Smooth muscle cell (in vitro differentiated cells): Measurements from ENCODE around the gene RAPGEF1. TPM values are rescaled to one million over a fixed set of nuclear protein-coding genes. Genes with fewer than 3 reads are reported as not detected.

Source experiments
- DNase-seq: peaks from one replicate; lab custom pipeline; 2025; ENCODE audit not compliant: unreplicated experiment; lab: John Stamatoyannopoulos, UW
- H2AFZ ChIP-seq: fragments of 200-600 bp; sonication (generic); 2 replicates; pipeline ENCODE4 v1.6.0; 2016; ENCODE audit warnings: antibody characterized with exemption, low read depth, mild to moderate bottlenecking
- H3F3A ChIP-seq: fragments of 200-600 bp; sonication (generic); 2 replicates; pipeline ENCODE4 v1.6.0; 2017; ENCODE audit warnings: antibody characterized with exemption, low read depth
- H3K27ac ChIP-seq: fragments of 200-600 bp; sonication (generic); 2 replicates; pipeline ENCODE4 v1.5.1; 2016; ENCODE audit warnings: low read depth, mild to moderate bottlenecking
- H3K27me3 ChIP-seq: fragments of 200-600 bp; sonication (generic); 2 replicates; pipeline ENCODE4 v1.6.1; 2016; ENCODE audit warnings: low read depth, mild to moderate bottlenecking
- H3K36me3 ChIP-seq: fragments of 200-600 bp; sonication (generic); 2 replicates; pipeline ENCODE4 v1.5.1; 2016; ENCODE audit warnings: low read depth
- H3K4me1 ChIP-seq: fragments of 200-600 bp; sonication (generic); 2 replicates; pipeline ENCODE4 v1.5.1; 2016; ENCODE audit warnings: low read depth
- H3K4me2 ChIP-seq: fragments of 200-600 bp; sonication (generic); 2 replicates; pipeline ENCODE4 v1.6.0; 2016; ENCODE audit warnings: mild to moderate bottlenecking
- H3K4me3 ChIP-seq: fragments of 200-600 bp; sonication (generic); 2 replicates; pipeline ENCODE4 v1.5.1; 2016; ENCODE audit warnings: mild to moderate bottlenecking
- H3K79me2 ChIP-seq: fragments of 200-600 bp; sonication (generic); 2 replicates; pipeline ENCODE4 v1.6.0; 2016; ENCODE audit warnings: low read depth, mild to moderate bottlenecking
- H3K9ac ChIP-seq: fragments of 200-600 bp; sonication (generic); 2 replicates; pipeline ENCODE4 v1.6.0; 2016; ENCODE audit warnings: low read depth
- H3K9me3 ChIP-seq: fragments of 200-600 bp; sonication (generic); replicated peaks from 2 replicates; pipeline ENCODE4 v1.5.1; 2016; ENCODE audit warnings: low read depth
- H4K20me1 ChIP-seq: fragments of 200-600 bp; sonication (generic); 2 replicates; pipeline ENCODE4 v1.6.0; 2016; ENCODE audit warnings: low read depth
- WGBS: methylation state at CpG from one replicate; pipeline ENCODE4 v1.1.7; 2016; ENCODE audit warnings: low lambda C conversion rate; 5-methylcytosine and 5-hydroxymethylcytosine counted together
- polyA plus RNA-seq: library from polyadenylated mRNA; unstranded; fragments of >200 nt; fragmentation: Nextera tagmentation; extraction: Ambion mirVana; gene quantifications from 2 replicates; pipeline ENCODE4 v1.2.1, GENCODE V29; 2016
- total RNA-seq: library from RNA; depleted of rRNA; stranded (reverse); fragments of >200 nt; gene quantifications from 2 replicates; pipeline ENCODE4 v1.2.3, GENCODE V29; 2014
- TF ChIP-seq, protein P1 (sequence below): fragments of 200-600 bp; sonication (generic); IDR thresholded peaks from 2 replicates; pipeline ENCODE4 v1.5.1; 2017; ENCODE audit warnings: borderline replicate concordance, mild to moderate bottlenecking, antibody characterized with exemption; ENCODE audit not compliant: insufficient read depth, poor library complexity, severe bottlenecking

Gene RAPGEF1
- total and polyA plus RNA-seq, 2 experiments from 2014 or later: 16.4 to 17.8 TPM

DNA sequence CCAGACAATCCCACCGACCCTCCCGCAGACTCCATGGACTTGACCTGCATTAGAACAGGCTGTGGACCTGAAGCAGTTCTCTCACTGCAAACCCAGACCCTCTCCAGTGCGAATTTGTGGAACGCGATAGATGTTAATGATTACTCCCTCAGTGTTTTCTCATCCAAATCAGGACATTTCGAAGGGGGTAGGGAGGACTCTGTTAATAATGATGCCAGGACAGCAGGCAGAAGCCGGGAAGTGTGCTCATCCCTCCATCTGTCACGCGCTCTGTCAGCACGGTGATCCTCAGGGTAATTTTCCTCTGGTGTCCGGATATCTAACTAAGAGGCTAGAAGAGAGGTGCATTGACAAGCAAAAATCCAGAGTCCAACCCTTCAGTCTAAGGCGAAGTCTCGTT, 18.8 kb downstream of the RAPGEF1 start:
- no peak overlapping the region for H3K27ac ChIP-seq
- no peaks in the 10 kb centered on the region for H3K9me3 ChIP-seq
- no peak overlapping the region for H2AFZ ChIP-seq
- H3K9ac ChIP-seq: no peak overlapping the region
- no peak for DNase-seq
- H4K20me1 ChIP-seq: peaks cover 59% of the 10 kb centered on the region
- H3K4me2 ChIP-seq: no peak overlapping the region
- H3K79me2 ChIP-seq: peaks cover 60% of the 10 kb centered on the region
- no peaks in the 10 kb centered on the region for H3K4me1 ChIP-seq
- H3K36me3 ChIP-seq: no peaks in the 10 kb centered on the region
- no peak overlapping the region for H3K4me3 ChIP-seq
- TF ChIP-seq, protein P1, sequence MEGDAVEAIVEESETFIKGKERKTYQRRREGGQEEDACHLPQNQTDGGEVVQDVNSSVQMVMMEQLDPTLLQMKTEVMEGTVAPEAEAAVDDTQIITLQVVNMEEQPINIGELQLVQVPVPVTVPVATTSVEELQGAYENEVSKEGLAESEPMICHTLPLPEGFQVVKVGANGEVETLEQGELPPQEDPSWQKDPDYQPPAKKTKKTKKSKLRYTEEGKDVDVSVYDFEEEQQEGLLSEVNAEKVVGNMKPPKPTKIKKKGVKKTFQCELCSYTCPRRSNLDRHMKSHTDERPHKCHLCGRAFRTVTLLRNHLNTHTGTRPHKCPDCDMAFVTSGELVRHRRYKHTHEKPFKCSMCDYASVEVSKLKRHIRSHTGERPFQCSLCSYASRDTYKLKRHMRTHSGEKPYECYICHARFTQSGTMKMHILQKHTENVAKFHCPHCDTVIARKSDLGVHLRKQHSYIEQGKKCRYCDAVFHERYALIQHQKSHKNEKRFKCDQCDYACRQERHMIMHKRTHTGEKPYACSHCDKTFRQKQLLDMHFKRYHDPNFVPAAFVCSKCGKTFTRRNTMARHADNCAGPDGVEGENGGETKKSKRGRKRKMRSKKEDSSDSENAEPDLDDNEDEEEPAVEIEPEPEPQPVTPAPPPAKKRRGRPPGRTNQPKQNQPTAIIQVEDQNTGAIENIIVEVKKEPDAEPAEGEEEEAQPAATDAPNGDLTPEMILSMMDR: no peak
- WGBS: 97% methylated on average over 13 of the region's 13 CpGs
- no peaks in the 10 kb centered on the region for H3F3A ChIP-seq
- no peaks in the 10 kb centered on the region for H3K27me3 ChIP-seq

DNA sequence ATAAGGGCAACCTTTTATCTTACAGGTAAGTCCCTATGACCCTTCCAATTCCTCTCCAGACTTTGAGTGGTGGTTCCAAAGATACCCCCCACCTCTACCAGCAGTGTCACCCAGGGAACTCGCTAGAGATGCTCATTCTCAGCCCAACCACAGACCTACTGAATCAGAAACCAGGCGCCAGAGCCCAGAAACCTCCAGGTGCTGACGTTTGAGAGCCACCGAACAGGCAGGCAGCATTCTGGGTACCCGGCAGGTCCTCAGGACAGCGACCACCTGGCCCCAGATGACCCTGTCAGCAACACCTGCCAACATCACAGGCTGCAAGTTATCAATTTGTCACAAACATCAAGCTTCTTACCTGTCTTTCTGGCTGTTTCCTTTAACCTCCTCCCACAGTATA, 19.5 kb downstream of the RAPGEF1 start:
- no peak overlapping the region for H3K4me2 ChIP-seq
- no peak overlapping the region for H3K9ac ChIP-seq
- no peak overlapping the region for H2AFZ ChIP-seq
- no peak for DNase-seq
- no peaks in the 10 kb centered on the region for H3F3A ChIP-seq
- H3K27me3 ChIP-seq: no peaks in the 10 kb centered on the region
- H3K36me3 ChIP-seq: no peaks in the 10 kb centered on the region
- no peaks in the 10 kb centered on the region for H3K9me3 ChIP-seq
- 96% methylated on average over 6 of the region's 6 CpGs for WGBS
- no peak overlapping the region for H3K4me3 ChIP-seq
- H3K27ac ChIP-seq: no peak overlapping the region
- no peaks in the 10 kb centered on the region for H3K4me1 ChIP-seq
- peaks cover 65% of the 10 kb centered on the region for H3K79me2 ChIP-seq
- TF ChIP-seq, protein P1: no peak
- H4K20me1 ChIP-seq: peaks cover 55% of the 10 kb centered on the region

DNA sequence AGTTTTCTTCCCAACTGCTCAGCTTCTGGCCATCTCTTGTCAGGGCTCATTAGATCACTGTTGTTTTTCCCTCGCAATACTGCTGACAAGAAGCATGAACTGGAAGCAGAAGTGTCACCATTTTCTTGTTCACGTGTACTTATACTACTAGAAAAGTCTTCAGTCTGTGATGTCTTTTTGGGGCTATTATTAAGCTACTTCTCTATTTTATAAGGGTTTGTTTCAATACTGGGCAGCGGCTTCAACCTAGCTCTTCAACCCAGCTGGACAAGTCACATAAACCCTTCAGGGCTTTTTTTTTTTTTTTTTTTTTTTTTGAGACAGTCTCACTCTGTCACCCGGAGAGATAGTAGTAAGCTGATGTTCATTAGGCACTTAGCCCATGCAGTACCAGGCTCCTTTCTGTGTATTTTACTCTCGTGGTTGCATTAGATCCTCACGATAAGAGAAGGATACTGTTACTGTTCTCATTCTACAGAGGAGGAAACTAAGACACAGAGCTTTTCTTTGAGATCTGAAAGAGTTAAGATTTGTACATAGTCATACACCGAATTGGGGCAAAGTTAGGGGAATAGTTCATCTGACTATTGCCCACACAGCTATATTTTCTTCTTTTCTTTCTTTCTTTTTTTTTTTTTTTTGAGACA, 20.5 kb downstream of the RAPGEF1 start:
- Histone ChIP-seq H3K27ac (no peak overlapping the region), H3K4me3 (no peak overlapping the region), H4K20me1 (peaks cover 48% of the 10 kb centered on the region), H3K27me3 (no peaks in the 10 kb centered on the region), H2AFZ (no peak overlapping the region), H3K9me3 (no peaks in the 10 kb centered on the region), H3F3A (peaks cover 6% of the 10 kb centered on the region), H3K4me1 (no peaks in the 10 kb centered on the region), H3K4me2 (no peak overlapping the region), H3K36me3 (no peaks in the 10 kb centered on the region), H3K79me2 (peaks cover 64% of the 10 kb centered on the region), H3K9ac (no peak overlapping the region)
- TF ChIP-seq, protein P1: no peak
- DNase-seq: no peak
- 51% methylated on average over 7 of the region's 7 CpGs for WGBS

DNA sequence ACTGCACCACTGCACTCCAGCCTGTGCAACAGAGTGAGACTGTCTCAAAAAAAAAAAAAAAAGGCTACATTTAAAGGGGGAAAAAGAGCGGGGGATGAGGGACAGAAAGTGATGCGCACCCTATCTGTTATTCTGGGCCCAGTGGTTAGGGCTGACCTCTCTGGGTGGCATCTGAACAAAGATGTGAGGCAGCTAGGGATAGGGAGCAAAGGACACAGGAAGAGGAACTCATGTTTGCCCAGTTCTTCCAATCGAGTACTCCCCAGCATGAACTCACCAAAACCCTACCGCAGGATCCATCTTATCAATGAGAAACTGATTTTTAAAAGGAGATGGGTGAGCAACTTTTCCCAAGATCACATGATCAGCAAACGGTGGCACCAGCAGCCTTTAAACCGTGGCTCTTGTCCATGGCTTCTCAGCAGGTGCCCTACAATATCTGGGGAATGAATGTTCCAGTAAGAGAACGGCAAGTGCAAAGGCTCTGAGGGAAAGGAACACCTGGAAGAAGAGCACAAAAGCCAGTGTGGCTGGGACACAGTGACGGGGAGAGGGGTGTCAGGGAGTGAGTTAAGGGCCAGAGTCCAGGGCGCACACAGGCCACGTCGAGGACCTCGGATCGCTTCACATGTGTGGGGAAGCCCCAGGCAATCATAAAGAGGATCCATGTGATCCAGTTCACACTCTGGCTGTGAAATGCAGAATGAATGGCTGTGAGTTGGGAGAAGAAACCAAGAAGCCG, 22.0 kb downstream of the RAPGEF1 start:
- WGBS: 95% methylated on average over 14 of the region's 14 CpGs
- H3K9ac ChIP-seq: no peak overlapping the region
- H3K4me3 ChIP-seq: no peak overlapping the region
- H3K27ac ChIP-seq: no peak overlapping the region
- peaks cover 11% of the 10 kb centered on the region for H3K4me1 ChIP-seq
- H3K36me3 ChIP-seq: no peaks in the 10 kb centered on the region
- peaks cover 58% of the 10 kb centered on the region for H3K79me2 ChIP-seq
- DNase-seq: no peak
- H3K4me2 ChIP-seq: no peak overlapping the region
- H2AFZ ChIP-seq: no peak overlapping the region
- H4K20me1 ChIP-seq: peaks cover 39% of the 10 kb centered on the region
- no peaks in the 10 kb centered on the region for H3K9me3 ChIP-seq
- H3K27me3 ChIP-seq: no peaks in the 10 kb centered on the region
- H3F3A ChIP-seq: peaks cover 17% of the 10 kb centered on the region
- TF ChIP-seq, protein P1: no peak
